IMR-90 (cell line): ENCODE results near the gene CD300H. TPM values are rescaled to one million over a fixed set of nuclear protein-coding genes. Genes with fewer than 3 reads are reported as not detected.

Experiments
- ATAC-seq: fragments of 200-7000 bp; cut with Tn5 transposase; 2 replicates; pipeline ENCODE4 v1.9.1; 2020; ENCODE audit warnings: low read depth, mild to moderate bottlenecking, moderate library complexity
- BruUV-seq: library from RNA; stranded (reverse); fragments of 400-500 nt; replicated peaks from 2 replicates; lab custom pipeline; 2021; lab: Mats Ljungman, UMichigan
- CTCF ChIA-PET: fragments of 300-600 bp; formaldehyde crosslinking; extraction: SDS; loops from one replicate; lab custom pipeline; 2021; ENCODE audit warnings: antibody characterized with exemption; lab: Yijun Ruan, JAX
- POLR2A ChIA-PET: fragments of 300-600 bp; sonication (Branson Sonifier 250); formaldehyde crosslinking; loops from one replicate; lab custom pipeline; 2022; ENCODE audit warnings: antibody characterized with exemption; ENCODE audit not compliant: unreplicated experiment; lab: Charles Lee
- DNase-seq: peaks from one replicate; pipeline ENCODE4 v3.0.0; 2013
- H2AFZ ChIP-seq: replicated peaks from 2 replicates; pipeline ENCODE3; 2013; ENCODE audit warnings: low read length, mild to moderate bottlenecking; ENCODE audit not compliant: poor library complexity
- H2AK5ac ChIP-seq: 2 replicates; pipeline ENCODE4 v1.6.1; 2013; ENCODE audit warnings: low read depth, low read length, inconsistent platforms
- H2AK9ac ChIP-seq: replicated peaks from 2 replicates; pipeline ENCODE3; 2013; ENCODE audit warnings: mild to moderate bottlenecking, low read depth, low read length, moderate library complexity; ENCODE audit not compliant: poor library complexity
- H2BK120ac ChIP-seq: 2 replicates; pipeline ENCODE4 v1.6.1; 2013; ENCODE audit warnings: low read depth, low read length, inconsistent platforms
- H2BK15ac ChIP-seq: 3 replicates; pipeline ENCODE4 v1.6.1; 2013; ENCODE audit warnings: low read depth, low read length, inconsistent platforms
- H2BK20ac ChIP-seq: 2 replicates; pipeline ENCODE4 v1.6.1; 2013; ENCODE audit warnings: low read depth, mild to moderate bottlenecking, inconsistent platforms, low read length, moderate library complexity
- H2BK5ac ChIP-seq: 2 replicates; pipeline ENCODE4 v1.6.1; 2013; ENCODE audit warnings: mild to moderate bottlenecking, low read depth, low read length, inconsistent platforms; ENCODE audit not compliant: poor library complexity, severe bottlenecking
- H3K14ac ChIP-seq: replicated peaks from 2 replicates; pipeline ENCODE4 v1.6.1; 2013; ENCODE audit warnings: low read depth, low read length, inconsistent platforms
- H3K18ac ChIP-seq: 2 replicates; pipeline ENCODE4 v1.6.1; 2013; ENCODE audit warnings: low read depth, low read length, control low read depth
- H3K23ac ChIP-seq: 2 replicates; pipeline ENCODE4 v1.6.1; 2013; ENCODE audit warnings: low read depth, low read length, inconsistent platforms
- H3K27ac ChIP-seq: 2 replicates; pipeline ENCODE4 v1.5.1; 2013; ENCODE audit warnings: mild to moderate bottlenecking, control low read depth, low read length; ENCODE audit not compliant: insufficient read depth
- H3K27me3 ChIP-seq: 2 replicates; pipeline ENCODE4 v1.6.1; 2013; ENCODE audit warnings: low read length; ENCODE audit not compliant: control insufficient read depth, insufficient read depth
- H3K36me3 ChIP-seq: 2 replicates; pipeline ENCODE4 v1.6.1; 2013; ENCODE audit warnings: low read length, mixed read lengths; ENCODE audit not compliant: control insufficient read depth, insufficient read depth
- H3K4ac ChIP-seq: 2 replicates; pipeline ENCODE4 v1.6.1; 2013; ENCODE audit warnings: low read depth, low read length, inconsistent platforms
- H3K4me1 ChIP-seq: 2 replicates; pipeline ENCODE4 v1.6.1; 2013; ENCODE audit warnings: low read length, mixed read lengths; ENCODE audit not compliant: control insufficient read depth, insufficient read depth
- H3K4me2 ChIP-seq: 2 replicates; pipeline ENCODE4 v1.6.1; 2013; ENCODE audit warnings: low read depth, mild to moderate bottlenecking, control low read depth, low read length, moderate library complexity
- H3K4me3 ChIP-seq: 2 replicates; pipeline ENCODE4 v1.5.1; 2013; ENCODE audit warnings: low read depth, mild to moderate bottlenecking, control low read depth, low read length, moderate library complexity; ENCODE audit not compliant: insufficient read depth
- H3K56ac ChIP-seq: 2 replicates; pipeline ENCODE4 v1.6.1; 2013; ENCODE audit warnings: low read length, inconsistent platforms; ENCODE audit not compliant: insufficient read depth; ENCODE audit errors: extremely low read depth
- H3K79me1 ChIP-seq, 2 experiments: 2 replicates each; pipeline ENCODE4 v1.6.1; 2013; ENCODE audit warnings: low read length in 2 of 2, inconsistent platforms in 1 of 2, low read depth in 1 of 2
- H3K9ac ChIP-seq: 2 replicates; pipeline ENCODE4 v1.6.1; 2013; ENCODE audit warnings: low read depth, low read length, control low read depth
- H3K9me1 ChIP-seq: 2 replicates; pipeline ENCODE4 v1.6.1; 2013; ENCODE audit warnings: low read length, inconsistent platforms; ENCODE audit not compliant: insufficient read depth
- H3K9me3 ChIP-seq: 2 replicates; pipeline ENCODE4 v1.6.1; 2013; ENCODE audit warnings: low read length; ENCODE audit not compliant: control insufficient read depth, insufficient read depth
- H4K20me1 ChIP-seq: 2 replicates; pipeline ENCODE4 v1.6.1; 2013; ENCODE audit warnings: low read length, inconsistent platforms; ENCODE audit not compliant: insufficient read depth
- H4K5ac ChIP-seq: 2 replicates; pipeline ENCODE4 v1.6.1; 2013; ENCODE audit warnings: mild to moderate bottlenecking, low read depth, low read length, control low read depth
- H4K8ac ChIP-seq, 2 experiments: 2 replicates each; pipeline ENCODE4 v1.6.1; 2013; ENCODE audit warnings: low read depth in 2 of 2, low read length in 2 of 2, control low read depth in 1 of 2, inconsistent platforms in 1 of 2
- H4K91ac ChIP-seq: 2 replicates; pipeline ENCODE4 v1.6.1; 2013; ENCODE audit warnings: low read depth, low read length, inconsistent platforms; ENCODE audit not compliant: insufficient read depth
- BHLHE40 ChIP-seq: fragments of 150-350 bp; IDR thresholded peaks from 2 replicates; pipeline ENCODE4 v1.6.1; 2016; ENCODE audit warnings: mild to moderate bottlenecking, low read depth, low read length
- CEBPB ChIP-seq: IDR thresholded peaks from 2 replicates; pipeline ENCODE4 v1.6.1; 2012; ENCODE audit warnings: low read depth, low read length, improper control_type of control experiment
- CHD1 ChIP-seq: IDR thresholded peaks from 2 replicates; pipeline ENCODE4 v1.6.1; 2012; ENCODE audit warnings: low read depth, low read length, improper control_type of control experiment
- FOS ChIP-seq: fragments of 150-350 bp; IDR thresholded peaks from 2 replicates; pipeline ENCODE4 v1.6.1; 2016; ENCODE audit warnings: low read depth, low read length
- MXI1 ChIP-seq: IDR thresholded peaks from 2 replicates; pipeline ENCODE4 v1.6.1; 2012; ENCODE audit warnings: low read depth, mild to moderate bottlenecking, low read length, moderate library complexity, borderline replicate concordance
- NFE2L2 ChIP-seq: fragments of 150-350 bp; IDR thresholded peaks from 2 replicates; pipeline ENCODE4 v1.6.1; 2016; ENCODE audit warnings: low read depth, mild to moderate bottlenecking, low read length
- POLR2A ChIP-seq: IDR thresholded peaks from 2 replicates; pipeline ENCODE4 v1.6.1; 2012; ENCODE audit warnings: mild to moderate bottlenecking, low read depth, low read length
- RCOR1 ChIP-seq: IDR thresholded peaks from 2 replicates; pipeline ENCODE4 v1.6.1; 2012; ENCODE audit warnings: mild to moderate bottlenecking, low read length, improper control_type of control experiment; ENCODE audit not compliant: insufficient replicate concordance
- RFX5 ChIP-seq: IDR thresholded peaks from 2 replicates; pipeline ENCODE4 v1.8.0; 2012; ENCODE audit warnings: low read depth, mild to moderate bottlenecking, low read length, moderate library complexity
- SMC3 ChIP-seq: fragments of 150-350 bp; IDR thresholded peaks from 2 replicates; pipeline ENCODE4 v1.6.1; 2016; ENCODE audit warnings: low read depth, mild to moderate bottlenecking, antibody characterized with exemption, low read length, moderate library complexity
- WGBS, 2 experiments: methylation state at CpG; one replicate each; pipeline versions ENCODE4 v1.1.5 to v1.1.7; 2013; ENCODE audit warnings: missing lambda C conversion rate in 2 of 2; ENCODE audit not compliant: insufficient read length in 1 of 2; ENCODE audit errors: extremely low coverage in 2 of 2; 5-methylcytosine and 5-hydroxymethylcytosine counted together
- dilution Hi-C: fragments of 300-500 bp; cut with HindIII; formaldehyde crosslinking; loops from one replicate; pipeline ENCODE4 v1.14.3; 2018; ENCODE audit warnings: low sequenced_read_pairs; ENCODE audit not compliant: unreplicated experiment
- in situ Hi-C: fragments of 300-500 bp; cut with MboI; formaldehyde crosslinking; loops from 3 replicates; pipeline ENCODE4 v1.14.3; 2019; ENCODE audit warnings: low sequenced_read_pairs, inconsistent platforms, mixed read lengths
- intact Hi-C: fragments of 100-400 bp; cut with micrococcal nuclease; formaldehyde crosslinking; loops from 2 replicates; pipeline ENCODE4 v1.10.0; 2022
- polyA plus RNA-seq, 3 experiments: library from polyadenylated mRNA; depleted of rRNA; stranded (reverse); fragments of >200 nt; gene quantifications; 2 replicates each; pipeline ENCODE4 v1.2.3, GENCODE V29; 2012; ENCODE audit warnings: low replicate concordance in 1 of 3
- total RNA-seq: library from RNA; depleted of rRNA; stranded (reverse); fragments of >200 nt; gene quantifications from 2 replicates; pipeline ENCODE4 v1.2.3, GENCODE V29; 2012
- TF ChIP-seq, protein P1 (sequence below): fragments of 150-350 bp; IDR thresholded peaks from 2 replicates; pipeline ENCODE4 v1.6.1; 2016; ENCODE audit warnings: low read depth, mild to moderate bottlenecking, low read length, moderate library complexity, borderline replicate concordance
- TF ChIP-seq, protein P2 (sequence below): fragments of 150-350 bp; IDR thresholded peaks from 2 replicates; pipeline ENCODE4 v1.6.1; 2017; ENCODE audit warnings: mild to moderate bottlenecking, antibody characterized with exemption, low read length, low read depth
- TF ChIP-seq, protein P3 (sequence below): conservative IDR thresholded peaks from 2 replicates; pipeline ENCODE4 v1.5.1; 2012; ENCODE audit warnings: mild to moderate bottlenecking, low read depth, low read length, improper control_type of control experiment

CD300H gene
- total and polyA plus RNA-seq, 2 of the 4 experiments (the other 2 are of a cell fraction), result not detected

DNA sequence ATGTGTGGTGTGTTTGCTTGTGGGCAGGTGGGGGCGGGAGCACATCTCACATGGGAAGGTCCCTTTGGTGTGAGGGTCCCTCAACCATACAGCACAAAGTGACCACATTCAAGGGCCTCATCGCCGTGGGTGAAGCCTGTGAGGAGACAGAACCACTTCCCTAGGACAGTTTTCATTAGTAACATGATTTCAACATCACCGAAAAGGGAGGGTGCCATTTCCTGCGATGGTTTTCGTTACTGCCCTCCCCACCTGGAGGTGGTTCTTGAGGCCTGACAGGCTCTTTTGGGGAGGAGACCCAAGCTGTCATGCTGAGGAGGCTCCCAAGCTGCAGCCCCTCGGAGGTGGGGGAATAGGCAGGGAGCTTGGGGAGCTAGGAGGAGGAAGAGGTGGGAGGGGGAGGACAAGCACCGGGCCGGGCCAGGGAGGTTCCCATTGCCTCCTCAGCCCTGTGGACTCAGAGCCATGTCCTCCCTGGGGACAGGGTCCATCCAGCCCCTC lies 45.6 kb downstream of the CD300H start:
- Histone ChIP-seq H2BK15ac (no peak overlapping the region), H2AK5ac (no peak overlapping the region), H3K9me1 (no peaks in the 10 kb centered on the region), H2AFZ (no peak overlapping the region), H3K4me2 (no peak overlapping the region), H2AK9ac (no peak overlapping the region), H4K20me1 (no peaks in the 10 kb centered on the region), H3K9ac (no peak overlapping the region), H2BK5ac (no peak overlapping the region), H3K27me3 (no peaks in the 10 kb centered on the region), H3K36me3 (no peaks in the 10 kb centered on the region), H3K14ac (no peak overlapping the region), H4K8ac (no peak overlapping the region), H3K4ac (no peak overlapping the region), H3K9me3 (peaks cover 39% of the 10 kb centered on the region), H3K79me1 (no peaks in the 10 kb centered on the region), H4K91ac (no peak overlapping the region), H3K18ac (no peak overlapping the region), H3K23ac (no peak overlapping the region), H2BK120ac (no peak overlapping the region), H2BK20ac (no peak overlapping the region), H3K56ac (no peak overlapping the region), H4K5ac (no peak overlapping the region), H3K27ac (no peak overlapping the region), H3K4me1 (no peaks in the 10 kb centered on the region), H3K4me3 (no peak overlapping the region)
- ATAC-seq (no peak), DNase-seq (no peak)
- no TSS peak for BruUV-seq
- dilution Hi-C loops, result no loop called here
- in situ Hi-C loops, result no loop called here
- POLR2A ChIA-PET, result no interaction called here
- TF ChIP-seq NFE2L2 (no peak), FOS (no peak), BHLHE40 (no peak), MXI1 (no peak), SMC3 (no peak), CEBPB (no peak), RCOR1 (no peak), RFX5 (no peak), CHD1 (no peak), POLR2A (no peak)
- TF ChIP-seq, protein P1, sequence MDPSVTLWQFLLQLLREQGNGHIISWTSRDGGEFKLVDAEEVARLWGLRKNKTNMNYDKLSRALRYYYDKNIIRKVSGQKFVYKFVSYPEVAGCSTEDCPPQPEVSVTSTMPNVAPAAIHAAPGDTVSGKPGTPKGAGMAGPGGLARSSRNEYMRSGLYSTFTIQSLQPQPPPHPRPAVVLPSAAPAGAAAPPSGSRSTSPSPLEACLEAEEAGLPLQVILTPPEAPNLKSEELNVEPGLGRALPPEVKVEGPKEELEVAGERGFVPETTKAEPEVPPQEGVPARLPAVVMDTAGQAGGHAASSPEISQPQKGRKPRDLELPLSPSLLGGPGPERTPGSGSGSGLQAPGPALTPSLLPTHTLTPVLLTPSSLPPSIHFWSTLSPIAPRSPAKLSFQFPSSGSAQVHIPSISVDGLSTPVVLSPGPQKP, result no peak
- TF ChIP-seq, protein P2, sequence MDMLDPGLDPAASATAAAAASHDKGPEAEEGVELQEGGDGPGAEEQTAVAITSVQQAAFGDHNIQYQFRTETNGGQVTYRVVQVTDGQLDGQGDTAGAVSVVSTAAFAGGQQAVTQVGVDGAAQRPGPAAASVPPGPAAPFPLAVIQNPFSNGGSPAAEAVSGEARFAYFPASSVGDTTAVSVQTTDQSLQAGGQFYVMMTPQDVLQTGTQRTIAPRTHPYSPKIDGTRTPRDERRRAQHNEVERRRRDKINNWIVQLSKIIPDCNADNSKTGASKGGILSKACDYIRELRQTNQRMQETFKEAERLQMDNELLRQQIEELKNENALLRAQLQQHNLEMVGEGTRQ, result no peak
- TF ChIP-seq, protein P3, sequence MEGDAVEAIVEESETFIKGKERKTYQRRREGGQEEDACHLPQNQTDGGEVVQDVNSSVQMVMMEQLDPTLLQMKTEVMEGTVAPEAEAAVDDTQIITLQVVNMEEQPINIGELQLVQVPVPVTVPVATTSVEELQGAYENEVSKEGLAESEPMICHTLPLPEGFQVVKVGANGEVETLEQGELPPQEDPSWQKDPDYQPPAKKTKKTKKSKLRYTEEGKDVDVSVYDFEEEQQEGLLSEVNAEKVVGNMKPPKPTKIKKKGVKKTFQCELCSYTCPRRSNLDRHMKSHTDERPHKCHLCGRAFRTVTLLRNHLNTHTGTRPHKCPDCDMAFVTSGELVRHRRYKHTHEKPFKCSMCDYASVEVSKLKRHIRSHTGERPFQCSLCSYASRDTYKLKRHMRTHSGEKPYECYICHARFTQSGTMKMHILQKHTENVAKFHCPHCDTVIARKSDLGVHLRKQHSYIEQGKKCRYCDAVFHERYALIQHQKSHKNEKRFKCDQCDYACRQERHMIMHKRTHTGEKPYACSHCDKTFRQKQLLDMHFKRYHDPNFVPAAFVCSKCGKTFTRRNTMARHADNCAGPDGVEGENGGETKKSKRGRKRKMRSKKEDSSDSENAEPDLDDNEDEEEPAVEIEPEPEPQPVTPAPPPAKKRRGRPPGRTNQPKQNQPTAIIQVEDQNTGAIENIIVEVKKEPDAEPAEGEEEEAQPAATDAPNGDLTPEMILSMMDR, result no peak
- WGBS, 2 experiments, result no CpG with 5 or more reads among the region's 9 CpGs
- intact Hi-C loops, result no loop called here
- CTCF ChIA-PET, result no interaction called here
